ENCODE measurements around the gene CREB3L4.

- TF ChIP-seq CREB5 (CRISPR knock-in tag; IDR thresholded peaks at IDR 0.05; ENCODE audit: low read depth) (no peak), ZFP30 (CRISPR knock-in tag; IDR thresholded peaks at IDR 0.05) (no peak), TSHZ2 (CRISPR knock-in tag; IDR thresholded peaks at IDR 0.05) (no peak), PATZ1 (CRISPR knock-in tag; IDR thresholded peaks at IDR 0.05; ENCODE audit: borderline replicate concordance) (no peak), SNAI2 (CRISPR knock-in tag; IDR thresholded peaks at IDR 0.05) (no peak), ARNTL (CRISPR knock-in tag; IDR thresholded peaks at IDR 0.05; ENCODE audit: borderline replicate concordance, low read depth) (no peak)
These were observed 12.9 kb upstream of the CREB3L4 start for GRCh38 chr1:153954826-153955225.

Data from SK-N-SH treated with all-trans-retinoic acid at 6 μM for 48 hours (cell line).